MCF 10A (cell line): Measurements from ENCODE around the gene MZB1. TPM values are rescaled to one million over a fixed set of nuclear protein-coding genes. Genes with fewer than 3 reads are reported as not detected.

Experiments used
- BruUV-seq: library from RNA; stranded (reverse); fragments of 400-500 nt; replicated peaks from 2 replicates; lab custom pipeline; 2021; lab: Mats Ljungman, UMichigan
- CTCF ChIA-PET: fragments of 300-600 bp; sonication (Branson Sonifier 250); formaldehyde crosslinking; extraction: SDS; loops from one replicate; lab custom pipeline; 2021; ENCODE audit warnings: antibody characterized with exemption, inconsistent platforms; lab: Yijun Ruan, JAX
- POLR2A ChIA-PET: fragments of 300-600, 350-650 bp; sonication (Branson Sonifier 250); formaldehyde crosslinking; extraction: SDS; loops from one replicate; lab custom pipeline; 2020; ENCODE audit warnings: antibody characterized with exemption, inconsistent platforms; lab: Yijun Ruan, JAX
- DNase-seq: peaks from one replicate; pipeline ENCODE4 v3.0.0-alpha.2; 2018; ENCODE audit not compliant: unreplicated experiment
- H3K27ac Mint-ChIP-seq: one replicate; pipeline ENCODE4 v1.8.0; 2022; ENCODE audit warnings: mild to moderate bottlenecking, low read depth, mixed read lengths; ENCODE audit not compliant: unreplicated experiment
- H3K27me3 Mint-ChIP-seq: one replicate; pipeline ENCODE4 v1.8.0; 2022; ENCODE audit warnings: mixed read lengths; ENCODE audit not compliant: insufficient read depth, unreplicated experiment
- H3K36me3 Mint-ChIP-seq: one replicate; pipeline ENCODE4 v1.8.0; 2022; ENCODE audit warnings: mild to moderate bottlenecking, moderate library complexity, mixed read lengths; ENCODE audit not compliant: insufficient read depth, unreplicated experiment
- H3K4me1 Mint-ChIP-seq: one replicate; pipeline ENCODE4 v1.8.0; 2022; ENCODE audit warnings: mixed read lengths; ENCODE audit not compliant: insufficient read depth, unreplicated experiment
- H3K4me3 Mint-ChIP-seq: one replicate; pipeline ENCODE4 v1.8.0; 2022; ENCODE audit warnings: mild to moderate bottlenecking, moderate library complexity, mixed read lengths; ENCODE audit not compliant: unreplicated experiment
- H3K9me3 Mint-ChIP-seq: one replicate; pipeline ENCODE4 v1.8.0; 2022; ENCODE audit warnings: mixed read lengths; ENCODE audit not compliant: unreplicated experiment
- CTCF ChIP-seq: fragments of 200-600 bp; IDR thresholded peaks from one replicate; pipeline ENCODE4 v1.8.0; 2022; ENCODE audit warnings: antibody characterized with exemption, mild to moderate bottlenecking; ENCODE audit not compliant: unreplicated experiment
- intact Hi-C: fragments of 100-400 bp; cut with micrococcal nuclease; formaldehyde crosslinking; loops from 2 replicates; pipeline ENCODE4 v1.14.1; 2022
- total RNA-seq: library from RNA; stranded (reverse); gene quantifications from 2 replicates; pipeline ENCODE4 v1.2.3, GENCODE V29; 2022

MZB1 gene
- total RNA-seq, 1 experiment from 2014 or later, result not detected

- H3K9me3 Mint-ChIP-seq, result no peaks in the 10 kb centered on the region
- intact Hi-C loops, result no loop called here
- peaks cover 12% of the 10 kb centered on the region for H3K4me1 Mint-ChIP-seq
- BruUV-seq, result no TSS peak
- no peak for TF ChIP-seq CTCF
- peaks cover 11% of the 10 kb centered on the region for H3K36me3 Mint-ChIP-seq
- no peak overlapping the region for H3K27ac Mint-ChIP-seq
- no peak for DNase-seq
- no peaks in the 10 kb centered on the region for H3K27me3 Mint-ChIP-seq
- CTCF ChIA-PET, result interaction anchor here (0.9 kb wide), 1 partner anchor 20 kb away, joined by 3 read pairs; no protein-coding TSS in a partner anchor
- POLR2A ChIA-PET, result interaction anchor here (0.6 to 0.9 kb wide), 2 partner anchors 9 to 37 kb away, joined by 3 read pairs; partner anchors contain the start of gene PAIP2
- no peak overlapping the region for H3K4me3 Mint-ChIP-seq
These were observed 11.4 kb downstream of the MZB1 start for GRCh38 chr5:139378101-139378825.

- H3K27ac Mint-ChIP-seq, result no peak overlapping the region
- no peak for TF ChIP-seq CTCF
- intact Hi-C loops, result no loop called here
- no peak overlapping the region for H3K4me3 Mint-ChIP-seq
- no TSS peak for BruUV-seq
- no peaks in the 10 kb centered on the region for H3K27me3 Mint-ChIP-seq
- H3K36me3 Mint-ChIP-seq, result peaks cover 19% of the 10 kb centered on the region
- peaks cover 11% of the 10 kb centered on the region for H3K4me1 Mint-ChIP-seq
- CTCF ChIA-PET, result no interaction called here
- DNase-seq, result no peak
- POLR2A ChIA-PET, result interaction anchor here (0.6 to 0.9 kb wide), 2 partner anchors 8 to 33 kb away, joined by 3 to 5 read pairs; no protein-coding TSS in a partner anchor
- no peaks in the 10 kb centered on the region for H3K9me3 Mint-ChIP-seq
These were observed 12.5 kb downstream of the MZB1 start for GRCh38 chr5:139377226-139377625.

GRCh38 chr5:139376364-139376763 lies 13.3 kb downstream of the MZB1 start:
- H3K4me1 Mint-ChIP-seq, result peaks cover 11% of the 10 kb centered on the region
- H3K36me3 Mint-ChIP-seq, result peaks cover 22% of the 10 kb centered on the region
- TF ChIP-seq CTCF, result no peak
- BruUV-seq, result no TSS peak
- no peaks in the 10 kb centered on the region for H3K9me3 Mint-ChIP-seq
- POLR2A ChIA-PET, result interaction anchor here (0.6 kb wide), 1 partner anchor 362 kb away, joined by 3 read pairs; no protein-coding TSS in a partner anchor
- H3K4me3 Mint-ChIP-seq, result no peak overlapping the region
- H3K27ac Mint-ChIP-seq, result no peak overlapping the region
- intact Hi-C loops, result no loop called here
- no peaks in the 10 kb centered on the region for H3K27me3 Mint-ChIP-seq
- CTCF ChIA-PET, result interaction anchor here (0.7 to 1.5 kb wide), 4 partner anchors 11 to 411 kb away, joined by 3 to 4 read pairs (median 4); no protein-coding TSS in a partner anchor
- no peak for DNase-seq

GRCh38 chr5:139374909-139375308 lies 14.8 kb downstream of the MZB1 start:
- intact Hi-C loops, result no loop called here
- BruUV-seq, result no TSS peak
- no peak for TF ChIP-seq CTCF
- CTCF ChIA-PET, result interaction anchor here (0.6 to 1.7 kb wide), 6 partner anchors 13 to 259 kb away, joined by 3 to 7 read pairs (median 3); no protein-coding TSS in a partner anchor
- no peaks in the 10 kb centered on the region for H3K9me3 Mint-ChIP-seq
- H3K27me3 Mint-ChIP-seq, result no peaks in the 10 kb centered on the region
- peaks cover 11% of the 10 kb centered on the region for H3K4me1 Mint-ChIP-seq
- H3K4me3 Mint-ChIP-seq, result no peak overlapping the region
- POLR2A ChIA-PET, result interaction anchor here (0.5 to 4.1 kb wide), 7 partner anchors 10 to 1425 kb away, joined by 3 to 44 read pairs (median 5); partner anchors contain the start of genes PAIP2 and SPATA24
- H3K36me3 Mint-ChIP-seq, result peaks cover 37% of the 10 kb centered on the region
- H3K27ac Mint-ChIP-seq, result no peak overlapping the region
- no peak for DNase-seq
